ENCODE measurements around the gene CIB4.

DNA sequence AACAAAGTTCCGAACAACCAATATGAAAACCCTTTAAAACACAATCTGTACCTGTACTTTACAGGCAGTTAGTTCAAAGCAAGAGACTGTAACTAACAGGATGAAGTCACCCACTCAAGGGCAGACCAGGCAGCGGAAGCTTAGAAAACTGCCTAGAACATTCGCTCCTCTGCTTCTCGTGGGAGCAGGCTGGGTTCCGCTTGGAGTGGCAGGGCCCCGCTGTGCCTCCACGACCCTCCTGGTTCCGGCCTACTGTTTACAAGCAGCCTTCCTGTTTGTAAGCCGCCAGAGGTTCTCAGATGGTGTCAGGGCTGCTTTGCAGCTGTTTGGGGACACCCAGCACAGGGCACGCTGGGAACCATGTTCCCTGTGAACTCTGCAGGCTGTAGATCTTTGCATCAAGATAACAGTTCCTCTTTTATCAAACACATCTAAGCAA is 31.3 kb downstream of the CIB4 start:
- TF ChIP-seq POLR2A (IDR thresholded peaks at IDR 0.05; ENCODE audit: low read length), result no peak
- no peak for TF ChIP-seq GATA1 (IDR thresholded peaks at IDR 0.05; ENCODE audit: low read depth, low read length)
